GM12878 (cell line): ENCODE data around the gene KCNA2.

Experiments
- CEBPB ChIP-seq, 2 experiments: fragments of 150-350 bp in 1 of 2; IDR thresholded peaks; 2 replicates each; pipeline ENCODE4 v1.6.1; 2012 to 2014; ENCODE audit warnings: low read depth in 2 of 2, low read length in 2 of 2, borderline replicate concordance in 1 of 2, inconsistent platforms in 1 of 2
- TAF1 ChIP-seq: IDR thresholded peaks from 2 replicates; pipeline ENCODE4 v1.6.1; 2011; ENCODE audit warnings: mild to moderate bottlenecking, low read depth, low read length, borderline replicate concordance

- TF ChIP-seq TAF1 = no peak
- TF ChIP-seq CEBPB (IDR thresholded peaks at IDR 0.05; ENCODE audit: borderline replicate concordance in 1 of 2, low read depth in 2 of 2, low read length in 2 of 2) = no peak
Observed at GRCh38 chr1:110638556-110638955, 32.4 kb upstream of the KCNA2 start.
